HG03108 (cell line): ENCODE results near the gene FHIT.
"Not testable (repeated sequence)": the region's sequence is repeated elsewhere in the genome, so short reads cannot be mapped to it uniquely, and the experiment has no call there.

Source experiments
- ATAC-seq: cut with Tn5 transposase; IDR thresholded peaks from one replicate; pipeline ENCODE4 v1.9.1; 2021; ENCODE audit warnings: moderate library complexity; ENCODE audit not compliant: unreplicated experiment

Gene FHIT

GRCh38 chr3:59994732-59995304, 1256.4 kb downstream of the FHIT start:
- no peak for ATAC-seq

DNA sequence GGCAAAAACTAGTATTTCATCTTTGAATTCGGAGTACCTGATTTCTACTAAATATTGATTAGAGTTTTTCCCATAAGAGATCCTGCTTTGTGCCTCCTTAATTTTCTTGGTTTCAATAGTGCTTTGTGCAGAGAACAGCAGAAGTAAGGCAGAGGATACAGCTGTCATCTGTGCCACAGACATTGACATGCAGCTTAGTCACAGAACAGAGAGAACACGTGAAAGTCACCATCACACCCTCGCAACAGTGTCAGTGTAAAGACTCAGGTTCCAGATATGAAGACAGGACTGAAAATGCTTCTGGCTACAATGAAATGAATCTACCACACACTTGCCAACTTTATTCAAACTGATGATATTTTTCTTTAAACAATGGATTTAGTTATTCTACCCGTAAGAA, 1258.7 kb downstream of the FHIT start:
- ATAC-seq, result no peak

DNA sequence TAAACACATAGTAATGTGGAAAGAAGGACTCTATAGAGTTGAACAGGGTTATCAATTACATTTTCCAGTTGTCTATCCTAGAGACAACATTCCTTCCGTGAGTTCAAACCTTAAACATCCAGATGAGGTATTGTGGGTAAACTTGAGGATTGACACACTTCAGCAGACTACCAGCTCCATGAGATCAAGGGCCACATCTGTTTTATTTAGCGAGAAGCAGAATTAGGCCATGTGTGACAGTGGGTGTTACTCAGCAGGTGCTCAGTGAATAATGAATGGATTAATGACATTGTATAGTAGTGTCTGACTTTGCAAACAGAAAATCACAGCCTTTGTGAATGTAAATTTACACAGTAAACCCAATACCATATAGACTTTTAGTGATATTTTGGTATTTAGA, 1260.3 kb downstream of the FHIT start:
- ATAC-seq, result no peak

- ATAC-seq, result no peak
These were observed 1268.7 kb downstream of the FHIT start for GRCh38 chr3:59982510-59982909.

DNA sequence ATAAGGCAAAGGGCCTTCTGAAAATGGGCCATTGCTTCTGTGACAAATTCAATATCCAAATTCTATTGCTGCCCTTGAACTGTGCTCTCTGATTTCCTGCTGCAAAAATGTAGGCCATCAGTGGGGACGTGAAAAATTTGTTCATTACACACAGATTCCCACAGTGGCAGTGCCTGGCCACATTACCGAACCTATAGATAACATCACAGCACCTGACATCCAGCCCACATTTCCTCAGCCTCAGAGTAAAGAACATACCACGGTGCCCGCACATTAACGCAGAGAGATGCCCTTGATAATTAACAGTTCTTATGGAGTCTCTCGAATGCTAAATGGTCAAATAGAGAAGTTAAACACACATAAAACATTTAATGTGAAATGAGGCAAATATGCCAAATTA, 1269.9 kb downstream of the FHIT start:
- ATAC-seq, result no peak

DNA sequence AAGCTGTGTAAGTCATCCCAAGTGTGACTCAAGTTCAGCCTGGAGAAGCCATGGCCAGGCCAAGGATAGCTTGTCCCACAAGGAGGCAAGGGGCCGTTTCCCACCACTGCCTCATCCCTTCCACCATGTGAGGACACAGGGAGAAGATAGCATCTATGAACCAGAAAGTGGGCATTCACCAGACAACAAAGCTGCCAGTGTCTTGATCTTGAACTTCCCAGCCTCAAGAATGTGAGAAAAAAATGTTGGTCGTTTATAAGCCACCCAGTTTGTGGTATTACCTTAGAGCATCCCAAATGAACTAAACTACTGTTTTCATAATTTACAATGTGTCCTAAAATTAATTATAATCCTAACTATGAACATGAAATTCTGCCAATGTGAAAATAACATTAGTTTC, 1270.7 kb downstream of the FHIT start:
- ATAC-seq, result no peak

DNA sequence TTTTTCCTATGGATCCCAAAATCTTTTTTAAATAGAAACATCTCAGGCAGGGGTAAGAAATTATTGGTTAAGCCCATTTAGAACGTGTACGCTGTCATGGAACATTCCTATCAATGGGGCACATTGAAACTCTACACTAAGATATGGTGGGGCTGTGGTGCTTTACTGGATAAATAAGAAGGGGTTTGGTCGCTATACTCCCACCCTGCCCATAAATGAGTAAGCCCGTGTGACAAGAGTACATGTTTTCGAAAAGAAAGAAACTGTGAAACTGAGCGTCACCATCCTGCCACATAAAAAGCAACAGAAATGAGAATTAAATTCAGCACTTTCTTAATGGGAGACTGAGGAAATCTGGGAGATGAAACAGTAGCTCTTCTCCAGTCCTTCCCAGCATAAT, 1271.7 kb downstream of the FHIT start:
- no peak for ATAC-seq

GRCh38 chr3:59978979-59979378, 1272.3 kb downstream of the FHIT start:
- peak; percentile 83 for ATAC-seq

DNA sequence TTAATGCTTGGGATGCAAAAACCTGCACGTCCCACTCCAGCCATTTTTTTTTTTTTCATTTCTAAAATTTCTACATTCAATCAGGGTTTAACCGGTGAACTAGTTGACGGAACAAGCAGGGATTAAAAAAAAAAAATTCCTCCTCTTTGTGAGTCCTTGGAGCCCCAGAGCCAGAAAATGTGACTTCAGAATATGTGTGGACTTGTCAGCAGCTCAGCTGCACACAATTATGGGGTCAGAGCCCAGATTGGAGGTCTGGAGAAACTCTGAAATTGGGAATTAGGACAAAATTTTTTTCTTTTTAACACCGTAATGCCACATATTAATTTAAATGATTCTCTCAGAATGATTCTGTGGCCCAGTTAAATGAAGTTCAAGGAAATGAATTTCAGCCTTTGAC, 1280.5 kb downstream of the FHIT start:
- ATAC-seq, result no peak

- ATAC-seq, result no peak
These were observed 1280.9 kb downstream of the FHIT start for GRCh38 chr3:59970376-59970775.

DNA sequence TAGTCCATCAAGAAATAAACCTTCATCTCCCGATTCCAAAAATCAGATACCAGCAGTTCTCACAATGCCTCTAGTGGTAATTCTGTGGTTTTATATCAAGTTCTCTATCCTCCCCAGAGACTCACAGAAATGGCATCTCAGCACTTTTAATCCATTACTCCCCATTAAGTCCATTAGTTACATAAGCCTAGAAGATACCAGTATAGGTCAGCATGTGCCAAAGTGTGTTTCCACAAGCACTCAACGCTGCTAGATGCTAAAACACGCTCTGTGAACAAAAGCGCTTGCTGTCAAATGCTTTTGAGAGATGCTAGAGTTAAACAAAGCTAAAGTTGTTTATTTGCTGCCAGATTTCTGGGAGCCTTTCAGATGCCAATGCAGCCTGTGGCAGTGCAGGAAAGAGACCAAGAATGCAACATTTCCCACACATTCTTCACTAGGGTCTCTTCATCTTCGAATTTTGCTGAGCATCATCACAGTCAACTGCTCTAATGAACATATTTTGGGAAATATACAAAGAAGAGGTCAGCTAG, 1282.7 kb downstream of the FHIT start:
- no peak for ATAC-seq

GRCh38 chr3:59963676-59964075, 1287.6 kb downstream of the FHIT start:
- ATAC-seq, result no peak

DNA sequence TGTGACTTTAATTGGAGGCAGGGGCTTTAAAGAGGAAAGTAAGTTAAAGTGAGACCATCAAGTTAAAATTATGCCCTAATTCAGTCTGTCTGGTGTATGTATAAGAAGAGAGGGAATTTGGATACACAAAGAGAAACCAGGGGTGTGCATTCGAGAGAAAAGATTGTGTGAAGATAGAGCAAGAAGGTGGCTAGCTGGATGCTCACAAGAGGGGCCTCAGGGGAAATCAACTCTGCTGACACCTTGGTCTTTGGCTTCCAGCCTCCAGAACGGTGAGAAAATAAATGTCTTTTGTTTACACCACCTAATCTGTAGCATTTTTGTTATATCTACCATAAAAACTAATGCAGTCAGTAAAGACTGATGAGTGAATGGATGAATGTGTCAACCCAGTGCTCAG, 1294.1 kb downstream of the FHIT start:
- ATAC-seq, result no peak

GRCh38 chr3:59953104-59953503, 1298.1 kb downstream of the FHIT start:
- ATAC-seq, result no peak

DNA sequence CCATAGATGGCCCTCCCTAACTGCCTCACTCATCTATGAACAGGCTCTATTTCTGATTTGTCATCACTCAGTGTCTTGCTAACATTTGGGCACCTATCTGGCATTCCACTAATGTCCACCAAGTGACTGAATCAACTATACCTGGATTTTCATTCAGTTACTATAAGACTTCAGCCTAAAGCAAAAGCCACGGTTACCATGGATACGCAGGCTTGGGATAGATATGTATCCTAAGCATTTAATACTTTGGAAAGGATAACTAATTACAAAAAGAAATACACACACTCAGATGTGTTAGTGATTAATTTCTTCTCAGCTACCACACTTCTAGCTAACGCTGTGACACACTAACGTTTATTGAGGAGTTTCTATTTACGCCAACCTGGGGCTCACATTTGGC, 1301.9 kb downstream of the FHIT start:
- ATAC-seq, result no peak

DNA sequence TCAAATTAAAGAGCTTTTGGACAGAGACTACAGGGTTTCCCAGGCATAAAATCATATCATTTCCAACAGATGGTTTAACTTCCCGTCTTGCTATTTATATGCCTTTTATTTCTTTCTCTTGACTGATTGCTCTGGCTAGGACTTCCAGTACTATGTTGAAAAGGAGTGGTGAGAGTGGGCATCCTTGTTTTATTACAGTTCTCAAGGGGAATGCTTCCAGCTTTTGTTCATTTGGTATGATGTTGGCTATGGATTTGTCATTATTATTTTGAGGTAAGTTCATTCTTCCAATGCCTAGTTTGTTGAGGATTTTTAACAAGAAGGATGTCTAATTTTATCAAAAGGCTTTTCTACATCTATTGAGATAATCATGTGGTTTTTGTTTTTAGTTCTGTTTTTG, 1304.9 kb downstream of the FHIT start:
- no peak for ATAC-seq

DNA sequence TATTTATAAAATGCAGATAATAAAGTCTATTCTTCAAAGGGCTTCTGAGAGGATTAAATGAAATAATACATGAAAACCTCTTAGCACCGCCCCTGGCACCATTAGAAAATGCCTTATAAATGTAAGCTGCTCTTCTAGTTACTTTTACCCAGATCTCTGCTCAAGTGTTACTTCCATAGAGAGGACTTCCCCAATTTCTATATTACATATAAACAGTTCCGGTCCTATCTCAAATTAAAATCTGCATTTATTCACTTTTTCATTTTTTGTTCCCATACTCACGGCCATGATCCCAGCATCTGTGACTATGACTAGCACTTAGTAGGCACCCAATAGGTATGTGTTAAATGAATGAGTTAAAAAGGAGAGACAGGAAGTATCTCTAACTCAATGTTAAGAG, 1310.5 kb downstream of the FHIT start:
- no peak for ATAC-seq

- ATAC-seq, result no peak
These were observed 1311.3 kb downstream of the FHIT start for GRCh38 chr3:59939826-59940426.

- ATAC-seq, result no peak
These were observed 1312.4 kb downstream of the FHIT start for GRCh38 chr3:59938828-59939227.

DNA sequence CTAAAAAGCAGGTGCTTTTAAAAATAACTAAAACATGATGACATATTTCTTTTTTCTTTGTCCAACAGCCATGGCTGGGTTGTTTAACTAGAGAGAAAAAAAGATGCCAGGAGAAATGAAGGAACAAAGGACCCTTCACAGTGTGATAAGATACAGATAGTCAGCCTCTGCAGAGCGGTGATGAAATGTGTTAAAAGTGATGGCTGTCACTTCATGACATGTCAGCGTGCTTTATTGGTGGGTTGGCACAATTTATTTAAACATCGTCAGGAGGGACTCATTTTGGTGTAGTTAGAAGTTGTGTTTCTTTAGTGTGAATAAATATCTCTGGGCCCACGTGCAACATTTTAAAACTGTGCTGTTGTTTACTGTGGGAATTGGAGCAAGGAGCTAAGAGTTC, 1314.1 kb downstream of the FHIT start:
- ATAC-seq, result no peak

- no peak for ATAC-seq
These were observed 1314.8 kb downstream of the FHIT start for GRCh38 chr3:59936472-59936871.

DNA sequence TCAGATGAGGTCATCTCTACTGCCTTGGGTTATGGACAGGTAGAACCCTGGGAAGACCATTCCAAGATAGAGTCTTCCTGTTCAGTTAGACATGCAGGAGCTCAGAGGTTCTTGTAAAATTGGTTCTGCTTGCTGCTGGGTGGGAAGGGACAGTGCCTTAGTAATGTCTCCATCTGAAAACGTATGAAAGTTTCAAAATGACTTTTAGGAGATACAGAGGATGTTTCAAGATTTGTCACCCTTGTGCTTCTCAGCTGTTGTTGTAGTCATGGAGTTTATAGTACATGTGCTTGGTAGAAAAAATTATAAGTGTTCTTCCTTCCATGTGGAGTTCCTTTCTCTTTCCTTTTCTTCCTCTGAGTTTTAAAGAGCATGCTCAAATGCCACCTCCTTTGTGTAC, 1316.2 kb downstream of the FHIT start:
- peak; percentile 92 for ATAC-seq

- ATAC-seq, result not testable (repeated sequence)
These were observed 1316.7 kb downstream of the FHIT start for GRCh38 chr3:59934560-59934959.
